K562 (cell line): Measurements from ENCODE around the gene MKRN3. TPM values are rescaled to one million over a fixed set of nuclear protein-coding genes. Genes with fewer than 3 reads are reported as not detected.

Experiments
- BCL6 ChIP-seq: fragments of 250-450 bp; sonication (Bioruptor Pico); IDR thresholded peaks from 2 replicates; pipeline ENCODE4 v1.4.0; 2020
- ETS2 ChIP-seq: IDR thresholded peaks from 2 replicates; pipeline ENCODE4 v1.6.1; 2016; ENCODE audit warnings: borderline replicate concordance, missing genetic modification characterization, mild to moderate bottlenecking, moderate library complexity, missing compliant biosample characterization; ENCODE audit not compliant: poor library complexity, severe bottlenecking
- FOXJ2 ChIP-seq: fragments of 200-800 bp; sonication (Bioruptor generic); IDR thresholded peaks from 2 replicates; pipeline ENCODE4 v1.6.1; 2016; ENCODE audit warnings: missing genetic modification characterization, missing compliant biosample characterization
- GABPA ChIP-seq: fragments of 200-800 bp; sonication (Bioruptor generic); conservative IDR thresholded peaks from 2 replicates; pipeline ENCODE4 v1.6.1; 2016; ENCODE audit warnings: low read depth, missing genetic modification characterization, missing compliant biosample characterization
- PRPF4 ChIP-seq: fragments of 200-400 bp; formaldehyde crosslinking; IDR thresholded peaks from one replicate; pipeline ENCODE4 v1.6.1; 2017; ENCODE audit warnings: low read length, low read depth, mild to moderate bottlenecking; ENCODE audit not compliant: insufficient read depth, poor library complexity, severe bottlenecking
- RBBP5 ChIP-seq: fragments of 200-600 bp; sonication (generic); IDR thresholded peaks from 2 replicates; pipeline ENCODE4 v1.6.1; 2012; ENCODE audit warnings: borderline replicate concordance, mild to moderate bottlenecking, low read length, control low read depth, inconsistent platforms; ENCODE audit not compliant: insufficient read depth, poor library complexity, severe bottlenecking
- SIN3A ChIP-seq, 2 experiments: fragments of 150-350 bp in 1 of 2; IDR thresholded peaks; 2 replicates each; pipeline ENCODE4 v1.6.1; 2011 to 2016; ENCODE audit warnings: borderline replicate concordance in 2 of 2, low read depth in 2 of 2, low read length in 2 of 2, mild to moderate bottlenecking in 2 of 2, moderate library complexity in 2 of 2; ENCODE audit not compliant: control insufficient read depth in 1 of 2
- SLC30A9 ChIP-seq: fragments of 250-450 bp; sonication (Bioruptor Pico); IDR thresholded peaks from 2 replicates; pipeline ENCODE4 v1.8.0; 2022; ENCODE audit warnings: mild to moderate bottlenecking, moderate library complexity
- SNAPC5 ChIP-seq: fragments of 250-450 bp; sonication (Bioruptor Pico); IDR thresholded peaks from 2 replicates; pipeline ENCODE4 v1.8.0; 2021; ENCODE audit warnings: moderate library complexity, mild to moderate bottlenecking, inconsistent platforms
- SREBF1 ChIP-seq: fragments of 150-350 bp; IDR thresholded peaks from 2 replicates; pipeline ENCODE4 v1.6.1; 2014; ENCODE audit warnings: antibody characterized with exemption, low read depth, low read length, borderline replicate concordance
- TCF7 ChIP-seq: sonication (generic); IDR thresholded peaks from 2 replicates; pipeline ENCODE4 v1.6.1; 2016; ENCODE audit warnings: antibody characterized with exemption, borderline replicate concordance
- TRIM24 ChIP-seq, 2 experiments: fragments of 450-650 bp; IDR thresholded peaks; 2 replicates each; pipeline ENCODE4 v1.6.1; 2016
- ZNF140 ChIP-seq: fragments of 250-450 bp; sonication (Bioruptor Pico); IDR thresholded peaks from 2 replicates; pipeline ENCODE4 v1.8.0; 2021; ENCODE audit warnings: moderate library complexity, mild to moderate bottlenecking, inconsistent platforms
- ZNF551 ChIP-seq: fragments of 250-450 bp; sonication (Bioruptor Pico); IDR thresholded peaks from 2 replicates; pipeline ENCODE4 v1.5.0; 2021; ENCODE audit warnings: mild to moderate bottlenecking, moderate library complexity
- ZNF740 ChIP-seq, 3 experiments: fragments of 200-800 bp in 1 of 3; sonication (Bioruptor generic) in 1 of 3; sonication (generic) in 1 of 3; formaldehyde crosslinking in 1 of 3; IDR thresholded peaks; 2 replicates each; pipeline versions ENCODE4 v1.6.1 to v1.8.0; 2016 to 2022; ENCODE audit warnings: mild to moderate bottlenecking in 2 of 3, missing compliant biosample characterization in 2 of 3, missing genetic modification characterization in 2 of 3, missing genetic modification reagents in 1 of 3
- ZNF830 ChIP-seq: fragments of 250-450 bp; sonication (Bioruptor Pico); IDR thresholded peaks from 2 replicates; pipeline ENCODE4 v1.5.0; 2021; ENCODE audit warnings: mild to moderate bottlenecking
- polyA plus RNA-seq, 8 experiments: library from polyadenylated mRNA; depleted of rRNA in 4 of 8; stranded (reverse) in 5 of 8; unstranded in 3 of 8; fragments of >200 nt; fragmentation: Nextera tagmentation in 2 of 8; fragmentation: Illumina TruSeq in 1 of 8; extraction: Ambion mirVana in 2 of 8; extraction: Trizol in 1 of 8; gene quantifications; 2 replicates each; pipeline versions ENCODE4 v1.2.1 to v1.2.3, GENCODE V29; 2011 to 2014; ENCODE audit warnings: inconsistent platforms in 1 of 8, missing spikeins in 1 of 8
- total RNA-seq, 7 experiments: library from RNA; depleted of rRNA in 6 of 7; stranded (reverse); fragments of >200 nt in 6 of 7; fragmentation: Illumina TruSeq in 2 of 7; extraction: Trizol in 2 of 7; gene quantifications; 2 replicates each; pipeline versions ENCODE4 v1.2.1 to v1.2.3, GENCODE V29; 2011 to 2021; ENCODE audit warnings: low replicate concordance in 1 of 7
- TF ChIP-seq, protein P1 (sequence below): sonication (generic); formaldehyde crosslinking; IDR thresholded peaks from 2 replicates; pipeline ENCODE4 v1.8.0; 2022; ENCODE audit warnings: missing genetic modification reagents, mild to moderate bottlenecking, borderline replicate concordance

MKRN3 gene
- total and polyA plus RNA-seq, 9 of the 15 experiments (the other 6 are each of a cell fraction or from before 2014, with no cell fraction given), result 6.5 to 33.4 (median 25.1) TPM

DNA sequence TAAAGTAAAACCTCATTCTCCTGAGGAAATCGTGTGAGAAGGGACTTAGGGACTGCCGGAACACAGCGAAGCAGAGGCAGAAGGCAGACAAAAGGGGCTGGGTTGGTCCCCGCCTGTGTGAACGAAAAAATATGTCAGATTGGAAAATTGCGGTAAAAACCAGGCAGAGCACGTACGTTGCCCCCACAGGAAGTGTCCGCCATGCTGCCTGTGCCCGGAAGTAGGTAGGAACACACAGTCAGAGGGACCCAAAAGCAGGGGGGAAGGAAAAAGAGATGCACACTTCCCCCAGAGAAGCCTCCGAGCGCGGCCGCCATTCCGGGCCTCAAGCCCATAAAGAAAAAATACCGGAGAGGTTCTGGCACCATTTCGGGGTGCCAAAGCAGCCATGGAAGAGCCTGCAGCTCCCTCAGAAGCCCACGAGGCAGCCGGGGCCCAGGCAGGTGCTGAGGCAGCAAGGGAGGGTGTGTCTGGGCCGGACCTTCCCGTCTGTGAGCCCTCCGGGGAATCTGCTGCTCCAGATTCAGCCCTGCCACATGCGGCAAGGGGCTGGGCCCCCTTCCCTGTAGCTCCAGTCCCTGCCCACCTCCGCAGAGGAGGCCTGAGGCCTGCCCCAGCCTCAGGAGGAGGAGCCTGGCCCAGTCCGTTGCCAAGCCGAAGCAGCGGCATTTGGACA is at the start of gene MKRN3 (continued):
- TF ChIP-seq ETS2 (tag) (peak; percentile 82), SIN3A (IDR thresholded peaks at IDR 0.05; ENCODE audit: borderline replicate concordance in 2 of 2, control insufficient read depth in 1 of 2, low read depth in 2 of 2, low read length in 2 of 2) (peak; percentile 60 to 94; a peak in 2 of 4 replicates), ZNF140 (CRISPR knock-in tag) (no peak), RBBP5 (peak; percentile 96), ZNF830 (0 out of 2 replicates have a peak, but pooled peaks have one; percentile 17), TCF7 (peak; percentile 64; the same call in 1 of the 2 replicates), ZNF740 (CRISPR knock-in tag; IDR thresholded peaks at IDR 0.05) (0 out of 2 replicates have a peak, but pooled peaks have one; percentile 13), ZNF740 (tag; IDR thresholded peaks at IDR 0.05) (no peak), GABPA (tag) (peak; percentile 100), PRPF4 (no peak), BCL6 (CRISPR knock-in tag) (no peak), ZNF551 (no peak), SREBF1 (no peak), TRIM24 (IDR thresholded peaks at IDR 0.05) (peak in 1 of 2 experiments; percentile 99; a peak in 2 of 4 replicates), FOXJ2 (peak; percentile 70), SNAPC5 (CRISPR knock-in tag) (no peak), SLC30A9 (CRISPR knock-in tag) (no peak)
- TF ChIP-seq, protein P1, sequence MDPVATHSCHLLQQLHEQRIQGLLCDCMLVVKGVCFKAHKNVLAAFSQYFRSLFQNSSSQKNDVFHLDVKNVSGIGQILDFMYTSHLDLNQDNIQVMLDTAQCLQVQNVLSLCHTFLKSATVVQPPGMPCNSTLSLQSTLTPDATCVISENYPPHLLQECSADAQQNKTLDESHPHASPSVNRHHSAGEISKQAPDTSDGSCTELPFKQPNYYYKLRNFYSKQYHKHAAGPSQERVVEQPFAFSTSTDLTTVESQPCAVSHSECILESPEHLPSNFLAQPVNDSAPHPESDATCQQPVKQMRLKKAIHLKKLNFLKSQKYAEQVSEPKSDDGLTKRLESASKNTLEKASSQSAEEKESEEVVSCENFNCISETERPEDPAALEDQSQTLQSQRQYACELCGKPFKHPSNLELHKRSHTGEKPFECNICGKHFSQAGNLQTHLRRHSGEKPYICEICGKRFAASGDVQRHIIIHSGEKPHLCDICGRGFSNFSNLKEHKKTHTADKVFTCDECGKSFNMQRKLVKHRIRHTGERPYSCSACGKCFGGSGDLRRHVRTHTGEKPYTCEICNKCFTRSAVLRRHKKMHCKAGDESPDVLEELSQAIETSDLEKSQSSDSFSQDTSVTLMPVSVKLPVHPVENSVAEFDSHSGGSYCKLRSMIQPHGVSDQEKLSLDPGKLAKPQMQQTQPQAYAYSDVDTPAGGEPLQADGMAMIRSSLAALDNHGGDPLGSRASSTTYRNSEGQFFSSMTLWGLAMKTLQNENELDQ, result no peak
